Hematopoietic multipotent progenitor cell treated with erythropoietin and hydrocortisone succinate and interleukin-3 and kit ligand, for 17 days (in vitro differentiated cells): Measurements from ENCODE around the gene MSI1.

Experiments
- DNase-seq: peaks from one replicate; pipeline ENCODE4 v3.0.0-alpha.2; 2015; ENCODE audit warnings: low spot score

MSI1 gene

GRCh38 chr12:120321382-120322202, 47.4 kb downstream of the MSI1 start:
- DNase-seq, result no peak

DNA sequence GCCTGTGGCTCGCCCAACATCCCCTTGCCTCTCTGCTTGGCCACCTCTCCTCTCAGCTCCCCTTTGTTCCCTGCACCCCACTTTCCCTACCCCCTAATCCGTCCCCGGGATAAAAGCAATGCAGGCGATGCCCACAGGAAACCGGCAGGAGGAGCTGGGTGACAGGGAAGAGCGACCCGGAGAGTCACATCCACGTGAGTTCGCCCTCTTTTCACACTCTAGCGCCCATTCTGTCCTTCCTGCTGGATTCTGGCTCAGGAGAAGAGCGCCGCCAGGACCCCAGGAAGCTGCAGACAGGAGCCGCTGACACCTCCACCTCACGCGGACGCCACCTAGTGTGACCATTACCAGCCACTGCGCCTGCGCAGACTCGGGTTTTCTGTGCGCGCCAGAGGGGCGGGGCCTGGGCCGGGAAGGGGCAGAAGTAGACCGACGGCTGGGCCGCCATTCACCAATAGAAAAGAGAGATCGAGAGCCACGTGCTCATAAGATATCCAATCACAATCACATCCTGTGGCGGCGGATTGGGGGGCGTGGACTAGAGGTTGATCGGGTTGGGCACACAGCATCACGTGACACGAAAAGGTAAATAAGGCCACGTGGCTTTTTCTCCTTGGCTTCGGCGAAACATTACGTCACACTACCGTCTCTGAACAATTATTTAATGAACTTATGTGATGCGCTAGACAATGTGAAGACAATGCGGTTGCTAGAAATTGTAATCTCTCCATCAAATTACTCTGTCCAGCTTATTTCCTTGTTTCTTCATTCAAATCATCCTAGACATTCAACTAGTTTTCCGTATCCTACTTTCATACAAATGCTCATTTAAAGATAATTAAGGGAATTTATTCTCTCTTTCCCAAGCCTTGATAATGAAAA, 51.5 kb downstream of the MSI1 start:
- DNase-seq, result peak; percentile 98

- DNase-seq, result no peak
Observed at GRCh38 chr12:120316798-120317223, 52.2 kb downstream of the MSI1 start.

- no peak for DNase-seq
Observed at GRCh38 chr12:120314220-120314619, 54.7 kb downstream of the MSI1 start.

GRCh38 chr12:120301962-120302815, 66.8 kb downstream of the MSI1 start, which contains the start of gene SIRT4:
Gene SIRT4 (plus strand): TSS chr12:120302321. CDS start chr12:120303562, 1,241 bp downstream.
- DNase-seq, result peak; percentile 96

DNA sequence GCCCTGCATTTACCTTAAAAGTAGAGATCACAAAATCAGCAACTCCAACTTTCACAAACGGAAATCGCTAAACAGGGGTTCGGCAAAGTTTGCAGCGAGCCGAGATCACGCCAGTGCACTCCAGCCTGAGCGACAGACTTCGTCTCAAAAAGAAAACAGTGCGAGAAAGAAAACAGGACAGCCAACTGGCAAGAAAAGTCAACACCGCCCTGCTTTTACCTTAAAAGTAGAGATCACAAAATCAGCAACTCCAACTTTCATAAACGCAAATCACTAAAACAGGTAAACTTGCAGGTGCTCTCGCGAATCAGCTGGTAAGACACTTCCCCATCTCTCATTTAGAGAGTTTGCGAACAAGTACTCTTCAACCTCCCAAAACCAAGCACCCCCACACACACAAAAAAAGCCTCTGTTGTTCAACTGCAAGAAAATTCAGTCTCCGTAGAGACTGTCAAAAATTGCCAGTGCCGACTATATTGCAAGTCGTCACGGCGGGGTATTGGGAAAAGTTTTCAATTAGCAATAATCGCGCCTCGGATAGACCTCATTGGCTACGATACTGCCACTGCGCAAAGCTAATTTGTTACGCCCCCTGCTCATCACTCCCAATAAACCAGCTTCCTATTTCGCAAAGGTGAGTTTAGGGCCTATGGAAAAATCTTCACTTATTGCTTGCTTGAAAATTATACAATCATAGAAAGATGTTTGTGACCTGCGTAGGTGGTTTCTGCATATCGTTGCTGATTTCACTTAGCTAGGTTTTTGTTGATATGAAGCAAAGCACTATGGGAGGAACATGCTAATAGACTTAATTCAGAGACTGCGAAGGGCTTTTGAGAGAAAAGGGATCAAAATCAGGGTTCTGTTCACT, 76.1 kb downstream of the MSI1 start, which contains the start of gene RNU4-1:
TSS of gene RNU4-1 (minus strand) at position 577 of the 871 bp plus-strand sequence.
- DNase-seq, result peak; percentile 85

DNA sequence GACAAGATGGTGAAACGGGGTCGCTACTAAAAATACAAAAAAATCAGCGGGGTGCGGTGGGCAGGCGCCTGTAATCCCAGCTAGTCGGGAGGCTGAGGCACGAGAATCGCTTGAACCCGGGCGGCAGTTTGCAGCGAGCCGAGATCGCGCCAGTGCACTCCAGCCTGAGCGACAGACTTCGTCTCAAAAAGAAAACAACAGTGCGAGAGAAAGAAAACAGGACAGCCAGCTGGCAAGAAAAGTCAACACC, 76.6 kb downstream of the MSI1 start:
- no peak for DNase-seq
